ENCODE measurements around the gene TSPAN3.
A peak's percentile ranks its signal among the peaks of the same experiment; 100 is the strongest.

The TSPAN3 gene

DNA sequence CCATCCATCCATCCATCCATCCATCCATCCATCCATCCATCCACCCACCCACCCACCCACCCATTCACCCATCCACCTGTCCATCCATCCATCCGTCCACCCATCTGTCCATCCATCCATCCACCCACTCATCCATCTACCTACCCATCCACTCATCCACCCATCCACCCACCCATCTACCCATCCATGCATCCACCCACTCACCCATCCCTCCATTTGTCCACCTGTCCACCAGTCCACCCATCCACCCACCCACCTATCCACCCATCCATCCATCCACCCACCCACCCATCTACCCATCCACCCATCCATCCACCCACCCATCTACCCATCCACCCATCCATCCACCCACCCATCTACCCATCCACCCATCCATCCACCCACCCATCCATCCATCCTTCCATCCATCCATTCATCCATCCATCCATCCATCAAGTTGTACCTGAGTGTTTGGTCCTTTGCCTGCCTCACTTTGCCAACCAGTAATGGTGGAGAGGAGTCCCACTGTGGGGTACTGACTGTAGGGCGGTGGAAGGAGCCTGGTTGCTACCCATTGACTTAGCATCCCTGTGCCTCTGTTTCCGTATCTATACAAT is 58.7 kb downstream of the TSPAN3 start:
- no peak for DNase-seq

DNA sequence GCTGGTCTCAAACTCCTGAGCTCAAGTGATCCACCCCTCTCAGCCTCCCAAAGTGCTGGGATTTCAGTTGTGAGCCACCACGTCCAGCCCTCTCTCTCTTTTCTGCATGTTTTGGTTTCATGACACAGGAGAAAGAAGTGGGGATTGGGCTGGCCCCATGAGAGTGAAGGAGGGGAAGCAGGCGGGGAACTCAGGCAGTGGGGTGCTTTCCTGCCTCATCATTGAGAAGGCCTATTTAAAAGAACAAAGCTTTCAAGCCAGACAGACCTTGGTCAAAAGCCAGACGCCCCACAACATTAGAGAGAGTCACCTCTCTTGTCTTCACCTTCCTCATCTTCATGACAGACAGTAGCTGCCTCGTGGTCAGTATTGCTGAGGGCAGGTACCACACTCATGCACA is 60.1 kb downstream of the TSPAN3 start:
- DNase-seq, result no peak

DNA sequence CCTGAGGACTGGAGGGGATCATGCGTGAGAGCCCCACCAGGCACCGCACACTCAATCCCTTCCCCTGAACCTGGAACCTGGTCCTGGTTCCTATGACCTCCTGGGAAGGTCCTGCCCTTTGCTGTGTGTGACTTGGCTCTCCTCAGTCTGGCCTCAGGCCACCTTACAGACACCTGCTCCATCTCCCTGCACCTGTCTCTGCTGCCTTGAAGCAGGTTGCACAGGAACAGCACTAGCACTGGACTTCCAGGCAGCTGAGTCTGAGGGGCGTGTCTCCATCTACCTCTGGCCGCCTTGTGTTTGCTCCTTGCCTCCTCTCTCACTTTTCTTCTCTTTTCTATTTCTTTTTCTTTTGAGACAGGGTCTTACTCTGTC is 60.6 kb downstream of the TSPAN3 start:
- no peak for DNase-seq

DNA sequence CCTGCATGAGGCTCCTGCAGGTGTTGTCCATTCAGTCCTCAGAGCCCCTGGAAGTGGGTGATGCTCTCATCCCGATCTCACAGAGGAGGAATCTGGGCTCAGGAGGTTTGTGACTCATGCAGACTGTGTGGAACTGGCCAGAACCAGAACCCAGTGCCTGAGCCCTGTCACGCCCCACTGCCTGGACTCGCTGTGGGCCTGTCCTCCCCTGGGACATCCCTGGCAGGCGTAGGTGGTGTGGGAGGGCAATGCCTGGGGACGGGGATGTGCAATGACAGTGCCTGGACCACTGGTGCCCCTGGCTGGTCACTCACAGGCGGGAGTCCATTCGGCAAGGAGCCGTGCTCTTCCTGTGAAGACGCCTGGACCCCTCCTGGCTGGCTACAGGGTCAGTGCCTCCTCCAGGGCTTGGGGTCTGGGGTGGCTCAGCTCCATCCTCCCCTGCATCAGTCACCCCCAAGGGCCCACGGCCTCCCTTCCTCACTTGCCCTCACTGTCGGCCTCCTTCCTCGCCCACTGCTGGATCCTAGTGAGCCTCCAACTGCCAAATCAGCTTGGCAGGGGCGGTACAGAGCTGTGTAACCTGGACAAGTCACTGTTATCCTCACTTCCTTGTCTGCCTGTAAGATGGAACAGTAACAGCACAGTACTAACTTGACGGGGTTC is 61.1 kb downstream of the TSPAN3 start:
- DNase-seq, result no peak

DNA sequence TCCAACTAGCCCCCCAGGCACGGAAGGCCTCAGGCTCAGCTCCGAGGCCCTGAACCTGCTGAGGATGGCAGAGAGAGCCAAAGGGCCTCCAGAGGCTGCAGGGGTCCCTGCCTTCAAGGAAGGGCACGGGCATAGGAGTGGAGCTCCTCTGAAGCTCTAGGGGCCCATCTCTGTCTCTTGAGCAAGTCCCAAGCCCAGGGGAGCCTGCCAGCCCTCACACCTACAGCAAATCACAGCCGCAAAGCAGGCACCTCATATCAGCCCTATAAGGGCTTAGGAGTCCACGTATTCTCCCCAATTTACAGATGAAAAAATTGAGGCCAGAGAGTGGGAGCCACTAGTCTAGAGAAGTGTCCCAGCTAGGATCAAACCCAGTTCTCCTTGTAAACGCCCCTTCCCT is 61.7 kb downstream of the TSPAN3 start:
- no peak for DNase-seq

DNA sequence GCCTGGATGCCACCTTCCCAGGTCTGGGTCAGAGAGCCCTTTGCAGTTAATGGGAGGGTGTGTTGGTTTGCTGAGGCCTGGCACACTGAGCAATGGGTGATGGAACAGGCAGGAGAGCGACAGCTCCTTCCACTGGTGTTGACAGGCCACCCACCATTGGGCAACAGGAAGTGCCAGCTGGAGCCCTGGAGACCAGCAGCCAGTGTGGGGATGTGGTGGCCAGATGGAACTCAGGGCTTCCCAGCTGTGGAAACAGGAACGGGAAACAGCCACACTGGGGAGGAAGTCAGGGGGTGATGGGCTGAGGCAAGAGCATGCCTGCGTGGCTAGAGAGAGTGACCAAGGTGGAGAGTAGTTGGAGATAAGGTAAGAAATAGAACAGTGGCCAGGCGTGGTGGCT is 66.7 kb downstream of the TSPAN3 start:
- peak in 10 of 56 donors; percentile 7 to 37 (median 30) for DNase-seq

DNA sequence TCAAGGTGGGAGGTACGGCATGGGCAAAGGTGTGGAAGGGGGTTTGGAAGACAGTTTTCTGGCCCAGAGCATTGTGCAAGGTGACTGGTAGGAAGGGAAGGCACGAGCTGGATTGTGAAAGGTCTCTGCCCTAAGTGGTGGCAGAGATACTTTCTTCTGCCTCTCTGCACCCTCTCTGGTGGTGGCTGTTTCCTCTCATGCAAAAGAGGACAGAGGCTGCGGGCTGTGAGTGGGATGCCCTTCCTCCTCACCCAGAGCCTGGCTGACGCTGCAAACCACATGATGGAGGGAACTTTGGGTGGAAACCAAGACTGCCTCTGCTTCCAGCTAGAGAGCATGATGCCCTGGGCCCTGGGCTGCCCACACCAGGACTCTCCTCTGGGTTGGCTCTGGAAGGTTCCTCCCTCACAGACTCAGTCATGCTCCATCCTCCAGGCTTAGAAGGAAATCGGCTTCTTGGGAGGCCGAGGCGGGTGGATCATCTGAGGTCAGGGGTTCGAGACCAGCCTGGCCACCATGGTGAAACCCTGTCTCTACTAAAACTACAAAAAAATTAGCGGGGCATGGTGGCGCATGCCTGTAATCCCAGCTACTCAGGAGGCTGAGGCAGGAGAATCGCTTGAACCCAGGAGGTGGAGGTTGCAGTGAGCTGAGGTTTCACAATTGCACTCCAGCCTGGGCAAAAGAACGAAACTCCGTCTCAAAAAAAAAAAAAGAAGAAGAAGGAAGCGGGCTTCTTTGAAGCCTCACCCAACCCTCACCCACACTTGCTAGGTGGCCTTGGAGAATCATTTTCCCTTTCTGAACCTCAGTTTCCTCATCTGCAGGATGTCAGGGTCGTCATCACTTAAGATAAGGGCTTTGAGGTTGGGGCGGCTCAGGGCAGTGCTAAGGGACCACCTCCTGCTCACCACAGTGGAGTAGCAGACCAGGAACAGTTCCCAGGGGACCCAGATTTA is 67.7 kb downstream of the TSPAN3 start:
- peak in 18 of 56 donors; percentile 11 to 65 (median 30) for DNase-seq

DNA sequence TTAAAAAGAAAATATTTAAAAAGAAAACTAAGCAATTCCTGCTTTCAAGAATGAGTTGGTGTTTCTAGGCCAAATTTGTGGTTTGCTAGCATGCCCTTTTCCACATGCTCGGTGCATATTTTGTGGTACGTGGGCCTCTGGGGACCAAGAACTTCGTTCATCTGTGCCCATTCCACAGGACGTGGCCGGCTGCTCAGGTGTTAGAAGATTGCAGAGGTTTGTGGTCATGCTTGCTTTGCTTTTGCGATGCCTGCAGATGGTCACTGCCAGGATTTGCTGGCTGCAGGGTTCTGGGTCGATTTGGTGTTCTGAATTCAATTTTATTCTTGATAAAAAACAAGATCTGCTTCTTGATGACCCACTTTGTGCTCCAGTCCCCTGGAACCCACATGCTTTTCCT is 68.5 kb downstream of the TSPAN3 start:
- DNase-seq, result no peak

DNA sequence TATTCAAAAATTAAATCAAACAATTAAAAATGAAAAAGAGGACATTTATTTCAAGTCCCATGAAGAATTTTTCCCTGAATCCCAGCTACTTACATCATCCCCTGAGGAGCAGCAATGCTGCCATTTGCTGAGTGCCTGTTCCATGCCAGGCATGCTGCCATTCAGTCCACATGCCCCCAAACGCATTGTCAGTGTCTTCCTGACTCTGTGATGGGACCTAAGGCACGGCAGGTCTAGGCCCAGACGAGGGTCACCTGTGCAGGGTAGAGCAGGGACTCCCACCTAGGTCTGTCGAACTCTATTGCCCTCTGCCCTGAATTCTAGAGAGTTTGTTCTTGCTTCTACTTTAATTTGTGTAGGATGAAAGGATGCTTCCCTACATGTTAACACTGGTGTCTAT is 68.9 kb downstream of the TSPAN3 start:
- DNase-seq, result no peak

DNA sequence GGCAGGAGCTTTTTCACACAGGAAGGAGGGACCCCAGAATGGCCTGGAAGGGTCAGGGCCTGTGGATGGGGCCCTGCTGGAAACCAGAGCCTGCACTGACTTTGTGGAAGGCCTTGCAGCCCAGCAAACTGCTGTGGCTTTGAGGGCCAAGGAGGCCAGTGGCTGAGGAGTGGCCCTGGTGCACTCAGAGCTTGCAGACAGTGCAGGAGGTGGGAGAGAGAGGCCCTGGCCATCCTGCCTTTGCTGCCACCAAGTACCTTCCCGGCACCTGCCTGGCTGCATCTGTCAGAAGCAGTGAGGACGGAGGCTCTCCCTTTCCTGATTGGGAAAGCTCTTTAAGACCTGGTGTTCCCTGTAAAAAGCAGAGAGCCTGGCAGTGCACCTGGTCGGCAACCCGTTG is 69.6 kb downstream of the TSPAN3 start:
- no peak for DNase-seq

DNA sequence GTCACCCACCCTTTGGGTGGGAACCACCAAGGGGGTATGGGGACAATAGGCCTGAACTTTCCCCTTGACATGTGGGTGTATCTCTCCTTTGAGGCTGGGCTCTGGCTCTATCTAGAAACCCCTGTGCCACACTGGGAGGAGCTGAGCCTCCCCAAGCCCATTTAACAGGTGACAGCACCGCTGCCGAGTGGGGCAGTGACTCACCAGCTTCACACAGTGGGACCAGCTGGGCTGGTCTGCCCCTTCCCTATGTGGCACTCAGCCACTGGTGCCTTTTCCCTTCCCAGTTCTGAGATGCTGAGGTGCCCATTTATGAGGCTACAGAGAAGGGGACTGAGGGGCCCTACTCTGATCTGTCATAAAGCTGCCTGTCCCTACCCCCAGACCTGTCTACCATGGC is 70.9 kb downstream of the TSPAN3 start:
- no peak for DNase-seq

DNA sequence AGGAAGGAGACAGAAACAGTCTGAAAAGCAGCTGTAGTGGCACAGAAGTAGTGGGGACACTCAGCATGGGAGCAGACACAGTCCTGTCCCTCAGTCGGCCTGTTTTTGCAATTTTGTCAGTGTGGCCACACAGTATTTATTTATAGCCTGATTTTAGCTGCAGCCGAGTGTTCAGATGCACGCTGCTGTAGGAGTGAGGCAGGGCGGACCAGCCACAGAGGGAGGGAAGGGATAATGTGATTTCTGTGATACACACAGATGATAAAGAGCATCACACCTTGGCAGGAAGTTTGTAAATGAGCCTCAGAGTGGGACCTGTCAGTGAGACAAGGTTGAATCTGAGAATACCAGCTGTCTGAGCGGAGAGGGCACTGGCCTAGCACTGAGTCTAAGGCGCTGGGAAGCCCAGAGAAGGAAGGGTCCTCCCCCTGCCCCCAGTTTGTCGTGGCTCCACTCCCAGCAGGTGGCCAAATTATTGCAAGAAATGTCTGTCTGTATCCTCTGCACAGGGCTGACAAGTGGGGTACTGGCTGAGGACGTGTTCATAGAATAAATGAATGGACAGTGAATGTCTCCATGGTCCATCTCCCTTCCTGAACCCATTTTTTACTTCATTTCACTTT is 72.1 kb downstream of the TSPAN3 start:
- no peak for DNase-seq

DNA sequence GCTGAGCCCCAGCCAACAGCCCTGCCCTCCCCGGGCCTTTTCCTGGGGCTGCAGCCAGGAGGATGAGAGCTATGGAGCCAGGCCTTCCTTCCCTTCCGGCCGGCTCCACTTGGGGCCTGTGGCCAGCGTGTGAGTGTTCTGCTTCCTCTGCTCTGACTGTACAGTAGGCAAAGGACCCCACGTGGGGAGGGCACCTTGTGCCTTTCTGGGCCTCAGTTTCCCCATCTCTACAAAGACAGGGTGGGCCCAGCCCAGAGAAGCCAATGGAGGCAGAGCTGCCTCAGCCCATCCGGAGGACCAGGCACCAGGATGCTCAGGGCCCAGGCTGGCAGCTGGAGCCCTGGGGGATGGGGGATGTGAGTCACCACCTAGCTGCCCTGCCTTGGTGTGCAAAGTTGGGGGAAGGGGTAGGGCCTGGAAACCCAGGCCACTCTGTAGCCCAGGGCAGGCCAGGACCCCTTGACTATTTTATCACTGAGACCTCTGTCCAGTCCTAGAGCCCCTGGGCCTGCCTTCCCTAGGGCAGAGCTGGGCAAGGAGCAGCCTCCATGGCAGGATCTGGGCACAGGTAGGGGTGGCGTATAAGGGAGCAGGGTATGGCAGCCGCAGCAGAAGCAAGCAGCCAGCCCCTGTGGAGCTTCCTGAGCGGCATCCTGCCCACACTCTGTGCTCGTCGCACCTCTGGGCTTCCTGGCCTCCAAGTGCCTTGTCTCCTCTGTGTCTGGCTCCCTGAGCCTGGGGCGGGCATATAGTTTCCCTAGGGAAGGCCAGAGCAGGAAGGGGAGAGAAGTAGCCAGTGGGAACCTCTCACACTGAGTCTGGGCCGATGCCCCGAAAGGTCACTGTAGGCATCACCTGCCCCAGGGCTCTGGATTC is 74.1 kb downstream of the TSPAN3 start:
- DNase-seq, result peak in 10 of 56 donors; percentile 8 to 45 (median 29)

DNA sequence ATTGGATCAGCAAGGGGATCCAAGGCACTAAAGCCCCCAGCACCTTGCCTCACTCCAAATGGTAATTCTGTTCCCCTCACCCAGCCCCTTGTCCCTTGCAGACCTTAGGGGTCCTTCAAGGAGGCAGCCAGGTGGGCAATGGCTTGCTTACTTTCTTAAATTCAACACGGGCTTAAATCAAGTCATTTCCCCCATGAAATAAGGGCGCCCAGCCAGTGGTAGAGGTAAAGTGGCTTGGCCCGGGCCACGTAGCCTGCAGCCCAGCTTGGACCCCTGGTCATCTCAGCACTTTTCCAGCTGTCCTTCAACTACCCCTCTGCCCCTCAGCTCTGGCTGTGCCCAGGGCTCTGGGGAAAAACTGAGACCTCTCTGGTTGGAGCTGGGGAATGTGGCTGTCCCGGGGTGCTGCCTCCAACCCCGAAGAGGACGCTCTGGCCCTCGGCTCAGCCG is 74.8 kb downstream of the TSPAN3 start:
- no peak for DNase-seq

DNA sequence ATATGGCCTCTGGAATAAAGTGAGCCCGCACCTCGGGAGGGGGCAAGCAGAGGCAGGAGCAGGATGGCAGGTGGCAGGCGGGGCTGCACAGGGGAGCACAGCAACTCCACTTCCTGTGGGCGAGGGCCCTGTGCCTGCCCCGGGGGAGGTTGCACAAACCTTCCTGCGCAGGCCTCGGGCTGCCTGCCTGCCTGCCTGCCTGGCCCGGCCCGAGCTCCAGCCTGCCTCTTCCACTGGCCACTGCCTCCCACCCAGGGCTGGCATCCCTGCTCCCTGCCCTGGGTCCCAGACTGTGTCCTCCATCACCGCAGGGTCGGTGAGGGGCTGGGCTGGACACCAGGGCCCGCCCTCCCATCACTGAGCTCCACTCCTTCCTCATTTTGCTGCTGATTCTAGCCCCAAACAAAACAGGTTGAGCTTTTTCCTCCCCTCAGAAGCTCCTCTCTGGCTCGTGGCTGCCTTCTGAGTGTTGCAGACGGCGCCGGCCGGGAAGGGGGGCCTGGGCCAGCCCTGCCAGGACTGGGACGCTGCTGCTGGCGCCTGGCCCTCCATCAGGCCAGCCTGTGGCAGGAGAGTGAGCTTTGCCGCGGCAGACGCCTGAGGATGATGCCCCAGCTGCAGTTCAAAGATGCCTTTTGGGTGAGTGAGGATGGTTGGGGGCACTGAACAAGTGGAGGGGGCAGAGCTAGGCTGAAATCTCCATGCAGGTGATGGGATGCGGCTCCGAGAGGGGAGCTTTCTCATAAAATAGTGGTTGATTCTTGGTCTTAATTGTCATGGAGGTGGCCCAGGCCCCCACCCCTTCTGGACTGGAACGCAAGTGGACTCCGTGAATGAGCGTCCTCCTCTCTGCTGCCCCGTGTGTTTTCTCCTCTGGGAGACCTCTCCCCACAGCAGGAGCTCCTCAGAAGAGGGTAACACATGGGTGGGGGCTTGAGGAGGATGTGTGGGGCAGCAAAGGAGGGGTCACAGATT is 75.7 kb downstream of the TSPAN3 start, which contains the start of gene PSTPIP1:
PSTPIP1 (plus strand) TSS at position 156 of the 975 bp plus-strand sequence; CDS start at position 604, 448 bp downstream.
- DNase-seq, result peak in 37 of 56 donors; percentile 15 to 79 (median 45)

DNA sequence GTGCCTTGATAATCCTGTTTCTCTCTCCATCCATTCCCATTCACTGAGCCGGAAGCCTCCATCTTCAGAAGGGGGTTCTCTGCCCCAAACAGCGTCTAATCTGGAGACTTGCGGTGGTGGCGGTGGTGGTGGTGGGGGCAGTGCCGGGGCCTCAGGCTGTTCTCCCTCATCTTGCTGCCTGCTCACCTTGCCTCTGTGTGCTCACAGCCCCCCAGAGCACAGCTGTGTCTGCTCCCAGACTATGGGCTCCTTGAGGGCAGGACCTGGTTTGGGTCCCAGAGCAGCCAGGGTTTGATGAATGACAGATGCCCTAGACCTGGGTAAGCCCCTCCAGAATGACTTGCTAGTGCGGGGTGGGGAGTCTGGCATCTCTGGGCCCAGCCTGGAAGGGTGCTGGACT is 76.4 kb downstream of the TSPAN3 start:
- DNase-seq, result no peak

DNA sequence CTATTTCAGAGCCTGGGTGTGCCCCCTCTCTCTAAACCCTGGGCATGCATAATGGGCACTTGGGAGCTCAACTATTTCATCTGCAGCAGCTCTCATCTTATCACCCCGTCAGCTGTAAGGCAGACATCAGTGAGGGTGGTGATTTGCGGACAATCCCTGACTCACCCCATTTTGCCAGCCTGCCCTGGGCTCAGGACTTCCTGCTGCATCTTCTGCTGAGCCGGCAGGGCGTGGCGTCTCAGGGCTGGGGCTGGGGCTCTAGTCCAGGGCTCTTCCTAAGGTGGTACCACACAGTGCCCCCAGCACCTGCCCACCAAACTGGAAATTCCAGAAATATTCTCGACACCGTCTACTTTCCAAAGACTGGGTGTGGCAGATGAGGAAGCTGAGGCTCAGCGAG is 76.9 kb downstream of the TSPAN3 start:
- no peak for DNase-seq

DNA sequence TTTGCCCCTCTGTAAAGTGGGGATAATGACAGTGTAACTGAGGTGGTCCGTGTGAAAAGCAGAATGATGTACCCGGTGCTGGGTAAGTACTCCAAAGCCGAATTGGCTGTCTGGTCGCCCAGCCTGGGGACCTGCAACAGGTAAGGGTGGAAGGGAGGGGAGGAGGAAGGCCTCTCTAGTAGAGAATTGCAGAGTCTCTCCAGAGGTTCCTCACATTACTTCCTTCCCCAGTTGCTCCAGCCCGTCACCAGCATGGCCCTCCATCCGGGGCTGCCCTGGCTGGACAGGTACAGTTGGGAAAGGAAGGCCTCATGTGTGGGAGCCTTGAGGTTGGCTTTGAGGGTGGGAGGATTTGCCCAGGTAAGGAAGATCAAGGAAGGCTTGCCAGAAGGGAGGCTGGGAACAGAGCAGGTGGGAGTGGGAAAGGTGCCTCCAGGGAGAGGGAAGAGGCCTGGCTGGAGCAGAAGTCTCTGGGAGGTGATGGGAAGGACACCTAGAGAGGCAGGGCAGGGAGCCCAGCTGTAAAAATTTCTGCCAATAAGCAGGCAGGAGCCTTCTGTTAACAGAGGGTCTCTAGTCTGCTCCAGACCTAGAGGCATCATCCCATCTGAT is 77.7 kb downstream of the TSPAN3 start:
- DNase-seq, result no peak
